ENCODE results near the gene KRTAP5-2. TPM values are rescaled to one million over a fixed set of nuclear protein-coding genes. Genes with fewer than 3 reads are reported as not detected.

Gene KRTAP5-2
- total RNA-seq, 2 donors from 2014 or later: not detected

- H3K4me1 ChIP-seq: peaks cover 0 to 57% of the 10 kb centered on the region in 2 donors
- TF ChIP-seq CTCF (IDR thresholded peaks at IDR 0.05): no peak
- no peaks in the 10 kb centered on the region for H3K9me3 ChIP-seq
- DNase-seq (ENCODE audit: low spot score): no peak
- no peak overlapping the region for H3K27ac ChIP-seq
- H3K4me3 ChIP-seq: no peak overlapping the region
- H3K36me3 ChIP-seq: peaks cover 43% of the 10 kb centered on the region
- no peaks in the 10 kb centered on the region for H3K27me3 ChIP-seq
Measured at GRCh38 chr11:1563149-1563638, 34.9 kb downstream of the KRTAP5-2 start.

- DNase-seq (ENCODE audit: low spot score): no peak
- no peak for TF ChIP-seq CTCF (IDR thresholded peaks at IDR 0.05)
- H3K4me3 ChIP-seq: no peak overlapping the region
- H3K36me3 ChIP-seq: peaks cover 47% of the 10 kb centered on the region
- H3K27me3 ChIP-seq: no peaks in the 10 kb centered on the region
- H3K27ac ChIP-seq: no peak overlapping the region
- peaks cover 0 to 57% of the 10 kb centered on the region in 2 donors for H3K4me1 ChIP-seq
- no peaks in the 10 kb centered on the region for H3K9me3 ChIP-seq
Measured at GRCh38 chr11:1562469-1563148, 35.5 kb downstream of the KRTAP5-2 start.

- DNase-seq (ENCODE audit: low spot score): no peak
- Histone ChIP-seq H3K9me3 (no peaks in the 10 kb centered on the region), H3K36me3 (peaks cover 53% of the 10 kb centered on the region), H3K27me3 (no peaks in the 10 kb centered on the region), H3K27ac (peak overlapping the region in 1 of 2 donors; percentile 92), H3K4me3 (no peak overlapping the region), H3K4me1 (peaks cover 0 to 54% of the 10 kb centered on the region in 2 donors)
- TF ChIP-seq CTCF (IDR thresholded peaks at IDR 0.05): no peak
Measured at GRCh38 chr11:1561955-1562354, 36.1 kb downstream of the KRTAP5-2 start.

- Histone ChIP-seq H3K36me3 (peaks cover 54% of the 10 kb centered on the region), H3K9me3 (no peaks in the 10 kb centered on the region), H3K27me3 (no peaks in the 10 kb centered on the region), H3K4me3 (no peak overlapping the region), H3K27ac (peak overlapping the region in 1 of 2 donors; percentile 92), H3K4me1 (peaks cover 0 to 53% of the 10 kb centered on the region in 2 donors)
- TF ChIP-seq CTCF (IDR thresholded peaks at IDR 0.05): no peak
- DNase-seq (ENCODE audit: low spot score): no peak
Measured at GRCh38 chr11:1561266-1561665, 36.8 kb downstream of the KRTAP5-2 start.

DNA sequence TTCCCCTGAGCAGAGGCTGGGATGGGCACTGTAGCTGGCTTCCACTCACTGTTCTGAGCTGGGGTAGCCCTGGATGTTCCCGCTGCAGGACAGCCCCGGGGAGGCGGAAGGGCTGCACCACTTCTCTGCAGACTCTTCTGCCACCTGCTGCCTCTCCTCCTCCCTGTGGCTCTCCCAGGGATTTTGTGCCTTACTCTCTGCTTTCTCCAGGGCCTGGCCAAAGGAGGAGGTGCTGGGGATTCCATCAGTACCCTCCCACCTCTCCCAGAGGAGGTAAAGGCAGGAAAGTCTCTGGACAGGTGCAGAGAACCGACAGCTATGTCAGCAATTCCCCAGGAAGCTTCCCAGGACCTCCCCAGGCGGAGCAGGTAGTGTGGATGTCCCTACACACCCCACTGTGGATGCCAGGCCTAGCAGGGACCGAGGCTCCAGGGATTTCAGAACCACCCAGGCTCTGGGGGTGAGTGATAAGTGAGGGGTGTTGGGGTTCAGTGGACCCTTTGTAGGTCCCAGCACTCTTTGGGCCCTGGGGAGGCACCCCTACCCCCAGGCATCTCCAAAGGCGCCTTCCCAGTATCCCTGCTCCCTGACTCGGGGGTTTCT, 37.3 kb downstream of the KRTAP5-2 start:
- H3K36me3 ChIP-seq: peaks cover 60% of the 10 kb centered on the region
- H3K27ac ChIP-seq: peak overlapping the region; percentile 92 to 99
- peaks cover 0 to 53% of the 10 kb centered on the region in 2 donors for H3K4me1 ChIP-seq

More for the DNA sequence above, 37.3 kb downstream of the KRTAP5-2 start:
- no peaks in the 10 kb centered on the region for H3K9me3 ChIP-seq
- no peaks in the 10 kb centered on the region for H3K27me3 ChIP-seq
- no peak for DNase-seq (ENCODE audit: low spot score)
- H3K4me3 ChIP-seq: no peak overlapping the region
- TF ChIP-seq CTCF (IDR thresholded peaks at IDR 0.05): no peak

All from right atrium auricular region (tissue), 2 donors.